MCF 10A (cell line): ENCODE data around the gene ATG7. TPM values are rescaled to one million over a fixed set of nuclear protein-coding genes. Genes with fewer than 3 reads are reported as not detected.
A peak's percentile ranks its signal among the peaks of the same experiment; 100 is the strongest.

Source experiments
- BruUV-seq: library from RNA; stranded (reverse); fragments of 400-500 nt; replicated peaks from 2 replicates; lab custom pipeline; 2021; lab: Mats Ljungman, UMichigan
- CTCF ChIA-PET: fragments of 300-600 bp; sonication (Branson Sonifier 250); formaldehyde crosslinking; extraction: SDS; loops from one replicate; lab custom pipeline; 2021; ENCODE audit warnings: antibody characterized with exemption, inconsistent platforms; lab: Yijun Ruan, JAX
- POLR2A ChIA-PET: fragments of 300-600, 350-650 bp; sonication (Branson Sonifier 250); formaldehyde crosslinking; extraction: SDS; loops from one replicate; lab custom pipeline; 2020; ENCODE audit warnings: antibody characterized with exemption, inconsistent platforms; lab: Yijun Ruan, JAX
- DNase-seq: peaks from one replicate; pipeline ENCODE4 v3.0.0-alpha.2; 2018; ENCODE audit not compliant: unreplicated experiment
- H3K27ac Mint-ChIP-seq: one replicate; pipeline ENCODE4 v1.8.0; 2022; ENCODE audit warnings: mild to moderate bottlenecking, low read depth, mixed read lengths; ENCODE audit not compliant: unreplicated experiment
- H3K27me3 Mint-ChIP-seq: one replicate; pipeline ENCODE4 v1.8.0; 2022; ENCODE audit warnings: mixed read lengths; ENCODE audit not compliant: insufficient read depth, unreplicated experiment
- H3K36me3 Mint-ChIP-seq: one replicate; pipeline ENCODE4 v1.8.0; 2022; ENCODE audit warnings: mild to moderate bottlenecking, moderate library complexity, mixed read lengths; ENCODE audit not compliant: insufficient read depth, unreplicated experiment
- H3K4me1 Mint-ChIP-seq: one replicate; pipeline ENCODE4 v1.8.0; 2022; ENCODE audit warnings: mixed read lengths; ENCODE audit not compliant: insufficient read depth, unreplicated experiment
- H3K4me3 Mint-ChIP-seq: one replicate; pipeline ENCODE4 v1.8.0; 2022; ENCODE audit warnings: mild to moderate bottlenecking, moderate library complexity, mixed read lengths; ENCODE audit not compliant: unreplicated experiment
- H3K9me3 Mint-ChIP-seq: one replicate; pipeline ENCODE4 v1.8.0; 2022; ENCODE audit warnings: mixed read lengths; ENCODE audit not compliant: unreplicated experiment
- intact Hi-C: fragments of 100-400 bp; cut with micrococcal nuclease; formaldehyde crosslinking; loops from 2 replicates; pipeline ENCODE4 v1.14.1; 2022
- total RNA-seq: library from RNA; stranded (reverse); gene quantifications from 2 replicates; pipeline ENCODE4 v1.2.3, GENCODE V29; 2022
- TF ChIP-seq, protein P1 (sequence below): fragments of 200-600 bp; IDR thresholded peaks from one replicate; pipeline ENCODE4 v1.8.0; 2022; ENCODE audit warnings: antibody characterized with exemption, mild to moderate bottlenecking; ENCODE audit not compliant: unreplicated experiment

Gene ATG7
- total RNA-seq, 1 experiment from 2014 or later = 54.0 TPM

DNA sequence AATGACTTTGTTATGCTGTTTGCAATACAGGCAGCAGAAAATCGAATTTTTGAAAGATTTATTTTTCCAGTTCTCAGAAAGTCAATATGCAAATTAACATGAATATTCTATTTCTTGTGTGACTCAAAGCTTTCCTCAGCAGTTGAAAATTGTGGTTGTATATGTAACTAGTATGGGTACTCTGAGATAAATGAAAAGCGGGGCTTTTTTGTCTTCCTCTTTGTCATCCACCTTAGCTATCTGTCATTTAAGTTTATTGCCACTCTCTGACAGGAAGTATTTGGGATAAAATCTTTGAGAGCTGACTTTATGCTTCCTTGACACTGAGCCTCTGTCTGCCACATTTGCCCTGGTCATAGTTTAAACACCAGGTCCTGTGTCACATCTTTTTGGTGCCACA is 91.5 kb downstream of the ATG7 start:
- TF ChIP-seq, protein P1, sequence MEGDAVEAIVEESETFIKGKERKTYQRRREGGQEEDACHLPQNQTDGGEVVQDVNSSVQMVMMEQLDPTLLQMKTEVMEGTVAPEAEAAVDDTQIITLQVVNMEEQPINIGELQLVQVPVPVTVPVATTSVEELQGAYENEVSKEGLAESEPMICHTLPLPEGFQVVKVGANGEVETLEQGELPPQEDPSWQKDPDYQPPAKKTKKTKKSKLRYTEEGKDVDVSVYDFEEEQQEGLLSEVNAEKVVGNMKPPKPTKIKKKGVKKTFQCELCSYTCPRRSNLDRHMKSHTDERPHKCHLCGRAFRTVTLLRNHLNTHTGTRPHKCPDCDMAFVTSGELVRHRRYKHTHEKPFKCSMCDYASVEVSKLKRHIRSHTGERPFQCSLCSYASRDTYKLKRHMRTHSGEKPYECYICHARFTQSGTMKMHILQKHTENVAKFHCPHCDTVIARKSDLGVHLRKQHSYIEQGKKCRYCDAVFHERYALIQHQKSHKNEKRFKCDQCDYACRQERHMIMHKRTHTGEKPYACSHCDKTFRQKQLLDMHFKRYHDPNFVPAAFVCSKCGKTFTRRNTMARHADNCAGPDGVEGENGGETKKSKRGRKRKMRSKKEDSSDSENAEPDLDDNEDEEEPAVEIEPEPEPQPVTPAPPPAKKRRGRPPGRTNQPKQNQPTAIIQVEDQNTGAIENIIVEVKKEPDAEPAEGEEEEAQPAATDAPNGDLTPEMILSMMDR = no peak
- H3K27me3 Mint-ChIP-seq = no peaks in the 10 kb centered on the region
- intact Hi-C loops = no loop called here
- no TSS peak for BruUV-seq
- no peak overlapping the region for H3K4me3 Mint-ChIP-seq
- ChIA-PET POLR2A (interaction anchor here (0.7 kb wide), 1 partner anchor 921 kb away, joined by 3 read pairs; no protein-coding TSS in a partner anchor), CTCF (interaction anchor here (0.6 to 2.0 kb wide), 2 partner anchors 28 to 191 kb away, joined by 3 to 6 read pairs; no protein-coding TSS in a partner anchor)
- H3K36me3 Mint-ChIP-seq = peaks cover 76% of the 10 kb centered on the region
- no peak for DNase-seq
- H3K27ac Mint-ChIP-seq = no peak overlapping the region
- no peaks in the 10 kb centered on the region for H3K9me3 Mint-ChIP-seq
- H3K4me1 Mint-ChIP-seq = peaks cover 8% of the 10 kb centered on the region

DNA sequence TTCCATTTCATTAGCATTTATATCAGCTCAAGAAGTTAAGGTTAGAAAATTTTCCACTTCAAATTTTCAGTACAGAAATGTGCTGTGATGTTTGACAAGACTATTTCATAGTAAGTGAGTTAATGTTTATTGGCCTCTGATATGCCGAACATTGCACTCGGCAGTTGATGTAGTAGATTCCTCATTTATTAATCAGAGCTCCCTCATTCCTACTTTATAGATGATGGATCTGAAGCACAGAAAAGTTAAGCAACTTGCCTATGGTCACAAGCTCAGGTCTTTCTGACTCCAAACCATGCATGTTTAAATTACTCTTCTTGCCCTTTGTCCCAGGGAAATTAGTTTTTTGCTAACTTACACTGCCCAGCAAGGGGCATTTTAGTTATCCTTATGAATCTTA is 92.0 kb downstream of the ATG7 start:
- Mint-ChIP-seq H3K36me3 (peaks cover 76% of the 10 kb centered on the region), H3K4me1 (peaks cover 8% of the 10 kb centered on the region), H3K27ac (no peak overlapping the region), H3K4me3 (no peak overlapping the region), H3K9me3 (no peaks in the 10 kb centered on the region), H3K27me3 (no peaks in the 10 kb centered on the region)
- TF ChIP-seq, protein P1 = no peak
- POLR2A ChIA-PET = interaction anchor here (0.7 kb wide), 1 partner anchor 922 kb away, joined by 3 read pairs; no protein-coding TSS in a partner anchor
- intact Hi-C loops = no loop called here
- CTCF ChIA-PET = interaction anchor here (0.6 to 2.0 kb wide), 2 partner anchors 29 to 272 kb away, joined by 3 to 6 read pairs; no protein-coding TSS in a partner anchor
- DNase-seq = no peak
- BruUV-seq = no TSS peak

DNA sequence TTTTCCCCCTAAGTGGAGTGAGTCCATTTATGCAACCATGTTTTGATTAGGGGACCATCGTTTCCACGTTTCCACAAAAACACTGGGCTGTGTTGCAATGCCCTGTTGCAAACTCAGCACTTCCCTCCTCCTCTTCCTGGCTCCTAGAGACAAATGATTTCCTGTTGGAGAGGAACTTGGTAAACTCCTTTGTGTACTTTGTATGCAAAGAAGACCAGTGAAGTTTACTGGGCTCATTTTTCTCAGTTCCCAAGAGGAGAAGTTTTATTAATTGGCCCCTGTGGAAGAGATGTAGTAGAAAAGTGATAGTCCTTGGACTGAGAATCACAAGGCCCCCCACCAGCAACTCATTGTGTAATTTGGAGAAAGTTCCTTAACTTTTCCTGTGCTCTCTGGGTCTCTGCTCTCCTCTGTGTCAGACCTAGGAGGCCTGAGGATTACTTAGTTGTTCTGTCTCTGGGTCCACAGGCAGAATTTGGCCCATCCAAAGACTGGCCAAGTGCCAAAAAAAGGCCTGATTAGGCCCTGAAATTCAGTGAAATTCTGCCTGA is 95.0 kb downstream of the ATG7 start:
- Mint-ChIP-seq H3K9me3 (no peaks in the 10 kb centered on the region), H3K27ac (peak overlapping the region; percentile 35), H3K4me3 (no peak overlapping the region), H3K27me3 (no peaks in the 10 kb centered on the region), H3K36me3 (peaks cover 59% of the 10 kb centered on the region), H3K4me1 (peaks cover 8% of the 10 kb centered on the region)
- POLR2A ChIA-PET = no interaction called here
- TF ChIP-seq, protein P1 = no peak
- no TSS peak for BruUV-seq
- DNase-seq = peak; percentile 52
- intact Hi-C loops = no loop called here
- CTCF ChIA-PET = interaction anchor here (0.6 to 3.0 kb wide), 3 partner anchors 12 to 435 kb away, joined by 3 to 11 read pairs (median 4); no protein-coding TSS in a partner anchor

DNA sequence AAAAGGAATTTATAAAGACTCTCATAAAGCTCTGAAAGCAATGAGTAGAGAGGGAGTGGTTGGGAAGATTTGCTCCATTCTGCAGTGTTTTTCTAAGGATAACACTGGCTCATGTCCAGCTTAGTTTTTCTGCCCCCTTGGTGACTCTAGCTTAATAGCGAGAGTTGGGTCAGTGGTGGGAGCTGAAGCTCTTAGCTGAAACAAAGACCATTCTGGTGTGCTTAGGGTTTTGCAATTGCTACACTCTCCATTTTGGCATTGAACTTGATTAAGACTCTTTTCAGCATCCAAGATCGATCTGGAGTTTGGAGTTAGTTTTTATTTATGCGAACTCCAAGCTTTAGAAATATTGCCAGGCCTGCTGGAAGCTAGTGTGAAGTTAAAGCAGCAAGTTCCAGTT is 98.0 kb downstream of the ATG7 start:
- TF ChIP-seq, protein P1 = no peak
- no peaks in the 10 kb centered on the region for H3K27me3 Mint-ChIP-seq
- no peaks in the 10 kb centered on the region for H3K9me3 Mint-ChIP-seq
- BruUV-seq = no TSS peak
- no peak for DNase-seq
- intact Hi-C loops = no loop called here
- POLR2A ChIA-PET = no interaction called here
- H3K4me3 Mint-ChIP-seq = no peak overlapping the region
- H3K36me3 Mint-ChIP-seq = peaks cover 31% of the 10 kb centered on the region
- peaks cover 8% of the 10 kb centered on the region for H3K4me1 Mint-ChIP-seq
- CTCF ChIA-PET = interaction anchor here (1.1 to 1.5 kb wide), 3 partner anchors 9 to 281 kb away, joined by 4 read pairs; no protein-coding TSS in a partner anchor
- no peak overlapping the region for H3K27ac Mint-ChIP-seq
